ENCODE data around the gene TIMM22.

The TIMM22 gene

DNA sequence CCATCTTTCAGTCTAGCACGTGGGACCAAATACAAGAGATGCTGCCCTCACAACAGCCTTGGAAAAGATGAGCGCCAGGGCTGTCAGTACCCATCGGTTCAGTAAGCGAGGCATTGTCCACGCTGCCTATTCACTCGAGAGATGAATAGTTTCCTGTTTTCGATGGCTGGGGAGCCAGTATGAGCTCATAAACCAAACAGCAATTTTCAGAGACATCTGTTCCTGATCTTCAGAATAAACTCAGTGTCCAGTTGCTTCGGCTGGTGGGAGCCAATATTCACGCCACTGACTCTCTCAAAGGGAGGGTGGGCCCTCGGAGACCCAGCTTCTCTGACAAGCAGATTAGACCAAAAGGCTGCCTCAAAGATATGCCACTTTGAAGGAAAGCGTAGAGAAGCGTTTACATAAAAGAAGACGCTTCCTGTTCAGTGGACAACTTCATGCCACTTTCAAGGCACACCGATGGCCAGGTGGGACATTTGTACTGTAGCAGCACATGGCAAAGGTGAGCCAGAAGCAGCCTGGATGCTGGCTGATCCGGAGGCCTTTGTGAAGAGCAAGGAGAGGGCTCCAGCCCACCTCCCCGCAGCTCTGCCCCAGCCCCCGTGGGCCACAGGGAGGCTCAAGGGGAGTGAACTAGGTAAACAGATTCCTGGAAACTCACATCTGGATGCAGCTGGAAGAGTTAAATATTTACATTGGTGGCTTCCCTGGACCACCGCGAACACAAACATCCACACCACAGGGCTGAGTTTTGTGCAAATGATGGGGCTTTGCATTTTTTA, 6.0 kb downstream of the TIMM22 start:
- DNase-seq: no peak

DNA sequence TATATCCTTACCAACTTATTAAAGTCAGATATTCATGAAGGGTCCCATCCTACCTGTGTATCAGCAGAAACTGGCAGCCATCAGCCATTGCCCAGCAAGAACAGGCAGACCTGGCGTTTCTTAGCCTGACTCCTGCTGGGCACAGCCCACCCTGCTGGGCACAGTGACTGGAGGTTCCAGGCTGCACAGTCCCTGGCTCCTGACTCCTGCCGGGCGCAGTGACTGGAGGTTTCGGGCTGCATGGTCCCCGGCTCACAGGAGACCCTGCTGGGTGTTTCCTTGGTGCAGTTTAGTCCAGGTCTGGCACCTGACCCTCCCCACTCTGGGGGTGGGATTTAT, 6.7 kb downstream of the TIMM22 start:
- DNase-seq: no peak

DNA sequence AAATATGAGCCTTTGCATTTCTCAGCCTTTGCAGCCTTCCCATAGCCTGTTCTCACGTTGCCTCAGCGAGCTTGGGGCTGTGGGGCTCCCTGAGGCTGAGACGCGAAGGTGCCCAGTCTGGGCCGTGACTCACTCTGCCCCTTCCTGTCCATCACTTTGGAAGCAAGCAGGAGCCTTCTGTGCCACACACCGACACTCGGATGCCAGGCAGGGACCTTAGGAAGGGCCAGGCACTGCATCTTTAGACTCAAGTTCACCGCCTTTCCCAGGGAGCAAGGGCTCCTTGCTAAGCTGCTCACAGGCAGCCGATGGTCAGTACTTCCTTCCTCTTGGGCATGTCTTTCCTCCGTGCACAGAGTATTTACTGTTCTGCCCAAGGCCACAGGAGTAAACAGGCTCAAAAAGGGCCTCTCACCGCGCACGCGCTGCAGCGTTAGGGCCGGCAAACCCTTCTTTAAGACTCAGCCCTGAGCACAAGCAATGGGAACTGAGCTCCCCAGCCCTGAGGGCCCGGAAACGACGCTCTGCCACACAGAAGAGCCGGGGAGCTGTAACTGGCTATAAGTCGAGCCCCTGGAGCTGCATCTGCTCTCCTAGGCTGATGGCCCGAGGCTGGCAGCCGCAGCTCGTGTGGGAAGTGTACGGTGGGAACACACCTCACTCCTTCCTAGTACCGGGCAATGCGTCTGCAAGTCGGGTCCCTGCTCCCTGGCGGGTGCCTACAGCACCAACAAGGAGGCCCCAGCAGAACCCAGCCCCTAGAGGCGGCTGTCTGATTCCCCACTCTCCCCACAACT, 7.2 kb downstream of the TIMM22 start:
- DNase-seq: no peak

DNA sequence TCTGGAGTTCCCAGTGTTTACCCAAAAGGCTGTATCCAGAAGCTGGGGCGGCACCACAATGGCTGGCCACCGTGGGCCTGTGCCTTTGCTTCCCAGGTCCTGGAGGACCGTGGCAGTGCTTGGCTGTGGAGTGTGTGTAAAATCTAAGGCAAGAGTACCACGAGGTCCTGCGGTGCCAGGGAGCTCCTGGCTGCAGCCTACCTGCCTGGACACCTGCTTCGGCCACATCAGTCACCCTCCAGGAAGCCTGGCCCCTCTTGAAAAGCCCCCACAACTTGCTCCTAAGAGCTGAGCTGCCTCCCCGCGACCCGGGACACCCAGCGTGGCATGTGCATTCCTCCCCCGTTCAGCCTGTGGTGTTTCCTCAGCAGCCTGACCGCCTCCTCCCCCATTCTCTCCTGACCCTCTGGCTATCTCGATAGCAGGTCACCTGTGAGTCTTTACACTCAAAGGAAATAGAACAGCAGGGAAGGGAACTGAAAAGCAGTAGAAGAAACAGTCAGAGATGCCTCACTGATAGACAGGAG, 7.9 kb downstream of the TIMM22 start:
- no peak for DNase-seq

DNA sequence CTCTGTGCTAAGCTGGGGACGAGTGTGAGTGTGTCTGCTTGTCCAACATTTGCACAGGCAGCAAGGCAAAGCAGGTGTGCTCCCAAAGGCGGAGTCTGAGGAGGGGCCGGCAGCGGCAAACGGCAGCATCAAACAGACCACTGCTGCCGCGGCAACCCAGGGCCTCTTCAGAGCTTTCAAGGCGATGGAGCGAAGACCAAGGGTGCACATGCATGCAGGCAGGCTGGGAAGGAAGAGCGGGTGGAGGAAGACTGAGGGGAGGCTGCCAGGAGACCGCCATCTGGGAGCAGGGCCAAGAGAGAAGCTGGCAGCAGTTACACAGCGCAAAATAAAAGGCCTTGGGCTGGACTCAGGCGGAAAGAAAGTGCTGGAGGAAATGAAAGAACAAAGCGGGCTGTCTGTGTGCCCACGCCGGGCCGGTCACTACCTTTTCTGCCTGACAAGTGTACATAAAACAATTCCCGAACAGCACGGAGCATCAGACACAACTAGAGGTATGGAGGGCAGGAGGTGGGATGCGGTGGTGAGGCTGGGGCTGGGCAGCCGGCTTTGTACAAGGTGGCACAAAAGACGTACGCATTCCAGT, 8.5 kb downstream of the TIMM22 start:
- no peak for DNase-seq

DNA sequence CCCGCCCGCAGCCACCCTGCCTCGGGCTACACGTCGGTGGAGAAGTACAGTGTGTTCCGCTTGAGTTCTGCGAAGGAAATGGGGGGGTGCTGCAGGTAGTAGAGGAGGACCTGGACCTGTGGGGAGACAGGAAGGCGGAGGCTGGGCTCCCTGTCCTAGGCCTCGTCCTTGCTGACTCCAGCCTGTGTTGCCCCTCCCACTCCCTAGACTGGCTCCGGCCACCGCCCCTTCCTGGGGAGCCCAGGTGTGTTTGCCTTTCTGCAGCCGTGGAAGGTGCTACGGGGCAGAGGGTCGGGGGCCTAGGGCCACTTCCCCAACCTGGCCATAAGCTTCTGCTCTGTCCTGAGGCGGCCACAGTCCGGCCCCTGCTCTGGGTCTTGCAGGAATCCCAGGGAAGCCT, 9.1 kb downstream of the TIMM22 start:
- DNase-seq: no peak

DNA sequence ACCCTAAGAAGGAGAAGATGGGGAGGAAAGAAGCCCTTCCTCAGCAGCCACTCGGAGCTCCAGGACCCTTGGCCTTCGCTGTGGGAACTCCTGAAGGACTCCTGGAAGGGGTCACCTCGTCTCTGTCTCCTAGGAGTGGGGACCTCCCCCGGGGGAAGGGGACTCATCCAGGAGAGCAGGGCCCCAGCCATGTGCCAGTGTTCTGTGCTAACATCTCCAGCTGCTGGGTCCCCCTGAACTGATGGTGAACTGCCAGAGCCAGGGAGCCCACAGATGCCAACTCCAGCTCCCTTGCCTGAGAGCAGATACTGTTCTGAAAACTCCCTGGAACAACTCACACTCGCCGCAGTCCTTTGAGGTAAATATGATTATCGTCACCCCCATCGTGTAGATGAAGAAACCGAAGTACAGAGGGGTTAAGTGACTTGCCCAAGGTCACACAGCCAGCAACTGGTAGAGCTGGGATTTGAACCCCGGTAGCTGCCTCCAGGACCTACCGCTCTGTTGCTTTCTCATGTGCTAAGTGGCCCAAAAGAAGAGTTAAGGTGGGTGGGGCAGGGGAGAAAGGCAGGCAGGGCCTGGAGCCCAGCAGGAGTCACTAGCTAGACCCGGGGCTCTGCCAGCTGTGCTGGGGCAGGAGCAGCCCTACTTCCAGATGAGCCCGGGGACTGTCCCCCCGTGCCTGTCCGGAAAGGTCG, 10.5 kb downstream of the TIMM22 start:
- no peak for DNase-seq

DNA sequence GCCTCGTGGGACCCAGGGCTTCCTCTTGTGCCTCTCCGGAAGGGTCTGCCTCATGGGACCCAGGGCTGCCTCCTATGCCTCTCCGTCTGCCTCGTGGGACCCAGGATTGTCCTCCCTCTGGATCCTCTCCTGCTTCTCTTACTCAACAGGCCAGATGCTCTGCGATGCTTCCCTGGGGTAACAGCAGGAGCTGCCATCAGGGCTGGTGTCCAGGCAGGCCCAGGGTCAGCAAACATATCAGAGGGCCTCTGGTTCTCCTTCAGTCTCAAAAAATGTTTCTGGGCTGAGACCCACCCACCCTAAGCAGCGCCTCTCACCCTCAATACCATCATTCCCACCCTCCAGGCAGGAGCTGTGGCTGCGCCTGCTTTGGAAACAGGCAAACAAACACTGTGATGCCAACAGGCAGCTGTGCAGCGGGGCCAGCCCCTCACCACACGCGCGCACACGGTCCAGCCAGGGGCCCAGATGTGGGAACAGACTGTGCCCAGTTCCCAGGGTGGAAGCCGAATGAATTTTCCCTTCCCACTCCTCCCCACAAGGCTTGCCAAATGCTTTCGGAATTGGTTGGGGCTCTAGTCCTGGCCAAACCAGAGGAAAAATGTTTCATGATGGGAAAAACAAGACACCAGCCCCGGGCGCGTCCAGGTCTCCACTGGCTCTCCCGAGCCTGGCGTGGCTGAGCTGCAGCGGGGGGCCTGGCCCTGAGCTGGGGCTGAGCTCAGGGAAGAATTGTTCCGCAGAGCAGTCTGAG, 11.3 kb downstream of the TIMM22 start:
- no peak for DNase-seq

DNA sequence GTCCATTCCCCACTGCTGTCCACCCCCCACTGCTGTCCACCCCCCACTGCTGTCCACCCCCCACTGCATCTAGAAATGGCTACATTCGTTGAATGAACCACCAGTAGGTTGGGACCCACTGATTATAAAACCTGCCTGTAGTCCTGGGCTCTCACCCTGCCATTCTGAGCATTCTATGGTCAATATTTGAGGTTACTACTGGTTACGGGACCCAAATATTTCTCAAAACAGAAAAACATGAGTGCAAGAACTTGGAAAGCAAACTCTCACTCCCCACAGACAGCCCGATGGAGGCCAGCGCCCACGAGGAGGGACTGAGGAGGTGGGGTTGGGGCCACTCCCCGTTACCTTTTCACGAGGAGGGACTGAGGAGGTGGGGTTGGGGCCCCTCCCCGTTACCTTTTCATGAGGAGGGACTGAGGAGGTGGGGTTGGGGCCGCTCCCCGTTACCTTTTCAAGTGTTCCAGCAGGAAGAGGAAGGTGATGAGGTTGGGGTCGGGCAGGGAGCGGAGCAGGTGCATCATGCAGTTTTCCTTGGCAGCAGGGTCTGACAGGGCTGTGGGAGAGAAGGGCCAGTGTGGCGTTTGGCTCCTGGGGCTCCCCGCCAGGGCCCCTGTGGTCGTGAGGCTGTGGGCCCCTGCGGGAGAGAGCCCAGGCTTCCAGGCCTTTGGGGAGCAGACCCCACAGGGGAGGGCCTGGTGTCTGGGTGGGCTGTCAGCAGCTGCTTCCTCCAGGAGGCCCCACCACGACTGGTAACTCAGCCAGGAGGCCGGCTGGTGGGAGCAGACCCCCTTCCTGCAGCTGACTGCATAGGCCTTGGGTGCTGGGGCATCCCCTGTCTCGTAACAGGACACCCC, 12.5 kb downstream of the TIMM22 start:
- no peak for DNase-seq

DNA sequence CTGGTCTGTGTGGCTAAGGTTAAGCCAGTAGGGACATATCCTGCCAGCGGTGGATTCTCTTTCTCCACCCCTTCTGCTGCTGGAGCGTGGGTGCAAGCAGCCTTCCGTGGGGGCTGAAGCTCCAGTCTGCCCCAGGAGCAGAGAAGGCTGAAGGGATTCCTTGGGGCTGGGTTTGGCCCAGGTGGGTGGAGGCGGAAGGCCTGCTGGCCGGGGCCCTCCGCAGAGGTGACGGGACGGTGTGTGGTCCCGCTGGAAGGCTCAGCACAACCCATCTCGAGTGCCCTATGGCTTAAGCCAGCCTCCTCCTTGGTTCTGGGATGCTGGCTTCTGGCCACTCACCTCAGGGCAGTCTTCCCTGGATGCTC, 13.1 kb downstream of the TIMM22 start:
- no peak for DNase-seq

DNA sequence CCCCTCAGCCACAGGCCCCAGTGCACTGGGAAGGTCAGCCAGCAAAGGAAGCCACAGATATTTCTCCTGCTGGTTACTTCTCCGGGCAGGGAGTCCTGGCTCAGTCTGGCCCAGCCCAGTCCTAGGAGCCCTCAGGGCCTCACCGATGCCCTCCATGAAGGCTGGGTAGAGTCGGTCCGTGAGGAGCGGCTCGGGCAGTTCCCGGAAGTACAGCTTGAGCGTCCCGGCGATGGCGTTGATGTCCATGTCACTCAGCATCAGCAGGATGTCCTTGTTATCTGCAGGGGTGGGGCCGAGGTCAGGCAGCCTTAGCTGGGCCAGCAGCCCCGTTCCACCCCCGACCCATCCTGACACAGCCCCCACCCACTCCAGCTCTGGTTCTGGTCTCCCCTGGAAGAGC, 13.7 kb downstream of the TIMM22 start:
- DNase-seq: no peak

DNA sequence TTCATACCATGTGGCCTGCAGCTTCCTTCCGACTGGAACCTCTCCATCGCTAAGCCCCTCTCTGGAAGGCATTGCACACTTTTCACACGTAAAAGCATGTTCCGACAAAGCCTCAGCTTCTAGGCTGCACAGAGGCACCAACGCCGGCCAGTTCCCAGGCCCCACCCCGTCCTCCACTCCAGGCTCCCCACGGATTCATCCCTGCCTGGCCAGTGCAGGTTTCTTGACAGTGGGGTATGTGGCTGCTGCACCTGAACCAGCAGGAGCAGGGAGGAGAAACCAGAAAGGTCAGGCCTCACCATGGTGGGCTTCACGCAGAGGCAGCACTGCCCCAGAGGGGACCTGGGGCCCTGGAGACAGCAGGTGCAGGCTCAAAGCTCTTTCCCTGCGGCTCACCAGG, 14.2 kb downstream of the TIMM22 start:
- no peak for DNase-seq

DNA sequence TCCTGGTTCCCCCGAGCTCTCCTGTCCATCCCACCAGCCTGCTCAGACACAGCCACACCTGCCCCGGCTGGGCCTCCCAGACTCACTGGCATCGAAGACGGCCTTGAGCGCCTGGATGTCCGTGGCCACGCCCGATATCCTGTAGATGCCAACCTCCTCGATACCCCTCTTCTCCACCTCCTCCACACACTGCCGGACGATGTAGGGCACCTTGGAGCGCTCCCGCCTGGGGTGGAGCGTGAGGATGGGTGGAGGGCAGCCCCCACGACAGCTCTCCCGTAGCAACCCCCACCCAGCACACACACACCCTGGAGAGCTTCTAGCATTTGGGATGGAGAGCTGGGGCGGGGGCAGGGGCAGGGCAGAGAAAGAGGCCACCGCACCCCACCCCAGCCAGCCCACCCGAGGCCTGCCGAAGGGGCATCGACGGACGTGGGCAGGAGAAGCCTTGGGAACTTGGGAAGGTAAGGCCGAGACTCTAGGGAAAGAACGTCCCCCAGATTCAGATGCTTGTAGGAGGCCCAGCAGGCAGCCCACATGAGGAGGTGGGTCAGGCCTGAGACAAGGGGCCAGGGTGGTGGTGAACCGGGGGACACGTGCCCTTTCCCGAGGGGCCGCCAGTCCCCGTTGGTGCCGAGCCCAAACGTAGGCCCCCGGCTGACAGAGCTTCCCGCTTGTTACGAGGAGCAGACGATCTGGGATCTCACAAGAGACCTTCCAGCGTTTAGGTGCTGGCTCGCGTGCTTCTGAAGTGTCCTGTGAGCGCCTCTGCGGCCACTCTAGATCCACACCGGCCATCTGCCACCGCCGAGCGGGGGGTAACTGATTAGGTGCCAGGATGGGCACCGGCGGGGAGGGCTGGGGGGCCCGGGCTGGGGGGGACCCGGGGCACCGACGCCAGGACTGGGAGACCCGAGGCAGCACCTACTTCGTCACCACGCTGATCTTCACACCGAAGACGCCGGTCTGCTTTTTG, 15.1 kb downstream of the TIMM22 start:
- DNase-seq: no peak

DNA sequence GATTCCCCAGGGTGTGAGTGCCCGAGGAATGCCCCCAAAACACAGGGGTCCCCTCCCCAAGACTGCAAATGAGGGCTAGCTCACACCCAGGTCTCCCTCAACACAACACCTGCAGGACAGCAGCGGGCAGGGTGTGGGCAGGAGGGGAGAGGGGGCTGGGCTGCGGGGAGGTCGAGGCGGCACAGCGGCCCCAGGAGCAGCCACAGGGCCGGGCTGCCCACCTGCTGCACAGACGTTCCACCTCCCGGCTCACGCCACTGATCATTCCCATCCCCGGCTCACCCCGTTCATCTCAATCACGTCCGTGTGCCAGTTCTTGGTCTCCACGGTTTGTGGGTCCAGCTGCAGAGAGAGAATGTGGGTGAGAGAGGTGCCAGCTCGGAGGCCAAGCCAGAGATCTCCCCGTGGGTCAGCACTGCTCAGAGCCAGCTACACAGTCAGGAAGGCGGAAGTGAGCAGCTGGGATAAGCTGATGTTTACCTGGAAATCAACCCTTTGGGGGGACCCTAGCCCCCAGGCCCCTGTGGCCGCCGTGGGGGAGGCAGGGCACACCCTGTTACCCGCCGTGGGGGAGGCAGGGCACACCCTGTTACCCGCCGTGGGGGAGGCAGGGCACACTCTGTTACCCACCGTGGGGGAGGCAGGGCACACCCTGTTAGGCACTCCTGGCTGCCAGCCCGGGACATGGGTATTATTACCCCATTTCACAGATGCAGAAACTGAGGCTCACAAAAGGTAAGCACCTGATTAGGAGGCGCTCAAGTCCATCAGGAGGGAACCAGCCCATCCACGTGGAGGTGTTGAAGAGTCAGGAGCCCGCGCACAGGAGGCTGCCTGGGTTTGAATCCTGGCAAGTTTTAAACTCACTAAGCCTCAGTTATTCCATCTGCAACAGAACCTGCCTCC, 16.1 kb downstream of the TIMM22 start:
- no peak for DNase-seq

DNA sequence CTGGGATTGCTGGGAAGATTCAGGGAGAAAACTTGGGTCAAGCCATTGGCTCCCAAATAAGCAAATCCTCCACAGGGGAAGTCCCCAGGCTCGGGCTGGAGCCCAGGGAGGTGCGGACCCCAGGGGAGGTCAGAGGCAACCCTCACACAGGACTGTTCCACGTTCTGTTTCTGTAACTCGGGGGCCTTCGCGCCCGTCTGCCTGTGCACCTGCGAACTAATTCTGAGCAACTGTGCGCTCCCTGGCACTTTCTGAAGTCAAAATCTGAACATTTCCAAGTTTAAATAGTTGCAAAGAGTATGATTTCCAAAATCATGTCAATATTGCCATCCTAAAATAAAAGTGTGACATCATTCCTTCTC, 16.8 kb downstream of the TIMM22 start:
- DNase-seq: no peak

DNA sequence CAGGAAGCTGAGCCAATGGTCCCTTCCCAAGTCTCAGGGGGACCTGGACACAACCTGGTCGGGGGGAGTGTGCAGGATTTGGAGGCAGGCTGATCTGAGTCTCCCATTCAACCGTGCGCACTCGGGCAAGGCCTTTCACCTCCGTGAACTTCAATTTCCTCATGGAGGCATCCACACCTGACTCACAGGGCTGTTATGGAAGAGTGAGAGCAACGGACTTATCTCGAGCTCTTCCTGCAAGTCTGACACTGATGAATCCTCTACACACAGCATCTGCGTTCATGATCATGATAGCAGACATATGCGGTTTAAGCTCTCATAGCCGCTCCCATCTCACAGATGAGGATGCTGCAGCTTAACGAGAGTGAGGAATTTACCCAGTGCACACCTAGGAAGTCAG, 21.6 kb downstream of the TIMM22 start:
- no peak for DNase-seq

DNA sequence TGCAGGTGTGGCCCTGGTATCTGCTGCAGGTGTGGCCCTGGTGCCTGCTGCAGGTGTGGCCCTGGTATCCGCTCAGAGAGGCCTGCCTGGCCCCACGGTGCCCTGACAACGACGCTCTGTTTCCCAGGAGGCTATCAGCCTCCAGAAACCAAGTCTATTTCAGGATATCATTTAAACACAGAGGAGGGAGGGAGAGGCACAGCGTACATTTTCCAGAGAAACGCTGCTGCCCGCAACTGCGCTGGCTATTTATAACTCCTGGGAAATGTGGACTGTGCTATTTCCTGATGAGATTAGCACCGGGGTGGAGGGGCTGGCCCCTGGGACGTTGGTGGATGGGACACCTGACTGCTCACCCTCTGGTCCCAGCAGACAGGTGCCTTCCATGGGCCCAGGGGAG, 22.5 kb downstream of the TIMM22 start:
- no peak for DNase-seq

DNA sequence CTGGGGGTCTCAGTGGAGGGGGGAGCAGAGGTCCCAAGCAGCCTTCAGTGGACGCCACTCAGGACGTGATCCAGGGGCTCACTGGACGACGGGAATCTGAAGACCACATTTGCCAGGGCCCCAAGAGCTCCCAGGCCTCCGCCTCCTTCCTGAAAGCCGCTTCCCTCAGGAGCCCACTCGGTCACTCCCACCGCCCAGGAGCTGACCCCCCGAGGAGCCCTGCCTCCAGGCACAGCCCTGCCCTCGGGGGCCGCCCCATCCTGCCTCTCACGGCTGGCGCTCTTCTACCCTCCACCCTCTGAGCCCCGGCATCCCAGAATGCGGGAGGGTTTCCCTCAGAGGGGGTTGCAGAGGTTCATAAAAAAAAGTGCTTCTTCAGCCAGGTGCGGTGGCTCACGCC, 24.2 kb downstream of the TIMM22 start:
- no peak for DNase-seq

DNA sequence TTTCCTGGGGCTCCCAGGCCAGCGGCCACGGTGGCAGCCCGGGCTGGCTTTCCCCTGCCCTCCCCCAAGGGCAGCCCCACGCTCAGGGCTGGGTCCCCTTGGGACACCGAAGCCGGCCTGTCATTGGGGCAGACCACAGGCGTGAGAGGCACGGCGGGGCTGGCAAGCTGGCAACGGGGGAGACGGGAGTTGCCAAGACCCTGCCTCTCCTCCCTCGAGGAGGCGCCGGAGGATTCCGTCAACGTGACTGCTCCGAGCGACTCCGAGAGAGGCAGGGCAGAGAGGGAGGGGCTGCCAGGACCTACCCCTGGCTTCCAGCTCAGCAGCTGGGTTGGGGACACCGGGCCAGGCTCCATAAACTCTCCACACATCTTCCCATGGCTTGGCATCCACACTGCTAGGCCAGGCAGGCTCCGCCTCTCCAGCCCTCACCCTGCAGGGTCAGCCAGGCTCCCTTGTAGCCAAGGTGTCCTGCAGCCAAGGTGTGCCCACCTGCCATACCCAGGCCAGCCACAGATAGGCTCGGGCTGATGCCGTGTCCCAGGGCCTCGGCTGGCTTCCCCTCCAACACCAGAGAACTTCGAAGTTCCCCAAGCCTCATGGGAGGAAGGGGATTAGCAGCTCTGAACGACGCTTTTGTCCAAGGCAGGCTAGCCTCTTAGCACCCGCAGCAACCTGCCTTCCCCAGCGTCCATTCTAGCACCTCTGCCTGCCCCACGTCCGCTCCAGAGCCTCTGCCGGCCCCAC, 25.5 kb downstream of the TIMM22 start:
- DNase-seq: no peak
